Left colon (tissue), 2 donors: ENCODE data around the gene CHMP4A. TPM values are rescaled to one million over a fixed set of nuclear protein-coding genes. Genes with fewer than 3 reads are reported as not detected.
A peak's percentile ranks its signal among the peaks of the same experiment; 100 is the strongest.
"Not testable (repeated sequence)": the region's sequence is repeated elsewhere in the genome, so short reads cannot be mapped to it uniquely, and the experiment has no call there.

Experiments used
- ATAC-seq: fragments of 200-7000 bp; cut with Tn5 transposase; one replicate; pipeline ENCODE4 v1.9.1; 2020; ENCODE audit warnings: mild to moderate bottlenecking, moderate library complexity
- DNase-seq, 2 donors: peaks; one replicate each; pipeline ENCODE4 v3.0.0-alpha.2; 2020
- intact Hi-C, 2 donors: fragments of 100-400 bp; cut with DNase I in 1 of 2; cut with micrococcal nuclease in 1 of 2; formaldehyde crosslinking; loops; one replicate each; pipeline versions ENCODE4 v1.11.2 to v1.14.0; 2022; cut with DNase I, micrococcal nuclease
- total RNA-seq, 2 donors: library from RNA; stranded (reverse); fragmentation: NEBNext Ultra II Directional; extraction: Animal tissue kit (Norgen Biotek cat#: 25700); gene quantifications; one replicate each; pipeline ENCODE4 v1.2.1, GENCODE V29; 2021
- donor health status: DM: no; HTN: no; CAD: no.
- donor health status: DM: yes; HTN: yes; CAD: no.

Gene CHMP4A
- total RNA-seq, 2 donors from 2014 or later = 43.5 to 48.0 TPM

DNA sequence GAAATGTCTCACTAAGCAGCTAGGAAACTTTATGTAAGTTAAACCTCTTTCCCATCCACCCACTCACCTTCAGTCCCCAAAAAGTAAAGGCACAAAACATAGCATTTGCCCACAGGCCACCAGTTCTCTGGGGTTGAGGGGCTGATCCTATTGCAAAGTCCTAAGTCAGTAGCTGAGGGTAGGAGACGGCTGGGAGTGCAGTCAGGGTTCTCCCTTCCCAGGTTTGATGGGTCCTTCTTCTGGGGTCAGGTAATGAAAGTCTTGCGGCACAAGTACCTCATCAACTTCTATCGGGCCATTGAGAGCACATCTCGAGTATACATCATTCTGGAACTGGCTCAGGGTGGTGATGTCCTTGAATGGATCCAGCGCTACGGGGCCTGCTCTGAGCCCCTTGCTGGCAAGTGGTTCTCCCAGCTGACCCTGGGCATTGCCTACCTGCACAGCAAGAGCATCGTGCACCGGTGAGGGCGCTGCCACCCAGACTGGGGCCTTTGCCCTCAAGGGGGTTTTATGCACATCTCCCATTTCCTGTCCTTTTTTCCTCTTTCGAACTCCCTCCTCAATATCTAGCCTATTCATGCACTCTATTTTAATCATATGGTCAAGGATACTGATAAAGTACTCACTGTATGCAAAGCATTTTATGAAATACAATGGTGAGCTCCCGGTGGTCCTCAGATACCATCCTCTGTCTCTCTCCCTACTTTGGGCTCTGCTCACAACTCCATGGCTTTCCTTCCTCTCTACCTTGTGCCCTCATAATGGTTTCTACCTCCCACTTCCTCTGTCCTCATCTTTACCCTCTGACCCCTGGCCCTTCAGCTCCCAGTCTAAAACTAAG, 6.8 kb downstream of the CHMP4A start:
- intact Hi-C loops = no loop called here
- DNase-seq = no peak
- no peak for ATAC-seq

DNA sequence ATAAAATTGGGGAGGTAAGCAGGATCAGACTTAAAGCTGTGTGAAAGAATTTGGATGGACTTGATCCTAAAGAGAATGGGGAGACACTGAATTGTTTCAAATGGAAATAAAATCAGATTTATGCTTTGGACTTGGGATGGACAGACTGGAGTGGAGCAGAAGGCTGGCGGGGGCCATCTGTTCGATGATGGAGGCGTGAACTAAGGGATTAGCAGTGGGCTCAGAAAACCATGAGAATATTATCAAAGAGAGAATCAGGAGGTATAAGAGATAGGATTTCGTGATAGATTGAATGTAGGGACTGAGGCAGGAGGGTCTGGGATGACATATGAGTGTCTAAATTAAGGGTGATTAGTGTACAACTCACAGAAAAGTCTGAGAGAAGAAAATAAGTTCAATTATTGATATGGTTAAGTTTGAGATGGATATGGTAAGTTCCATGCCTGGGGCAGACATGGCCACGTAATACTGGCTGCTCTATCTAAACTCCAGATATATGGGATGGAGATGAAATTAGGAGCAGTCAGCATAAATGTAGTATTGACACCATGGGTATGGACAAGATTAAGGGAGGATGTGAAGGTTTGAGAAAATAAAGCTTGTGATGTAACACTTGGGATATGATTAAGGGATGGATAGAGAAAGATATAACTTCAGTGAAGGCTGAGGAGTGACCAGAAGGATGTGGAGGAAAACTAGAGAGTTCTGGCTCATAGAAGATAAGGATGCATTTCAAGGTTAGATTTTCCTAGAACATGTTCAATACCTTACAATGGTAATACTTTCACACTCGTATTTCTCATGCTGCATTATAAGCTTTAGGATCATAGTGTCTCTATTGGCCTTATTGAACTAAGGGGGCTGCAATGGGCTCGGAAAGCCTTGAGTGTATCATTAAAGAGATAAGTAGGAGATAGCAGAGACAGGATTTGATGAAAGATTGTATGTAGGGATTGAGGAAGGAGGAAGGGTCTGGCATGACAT, 8.8 kb downstream of the CHMP4A start:
- ATAC-seq = no peak
- intact Hi-C loops = no loop called here
- DNase-seq = no peak

DNA sequence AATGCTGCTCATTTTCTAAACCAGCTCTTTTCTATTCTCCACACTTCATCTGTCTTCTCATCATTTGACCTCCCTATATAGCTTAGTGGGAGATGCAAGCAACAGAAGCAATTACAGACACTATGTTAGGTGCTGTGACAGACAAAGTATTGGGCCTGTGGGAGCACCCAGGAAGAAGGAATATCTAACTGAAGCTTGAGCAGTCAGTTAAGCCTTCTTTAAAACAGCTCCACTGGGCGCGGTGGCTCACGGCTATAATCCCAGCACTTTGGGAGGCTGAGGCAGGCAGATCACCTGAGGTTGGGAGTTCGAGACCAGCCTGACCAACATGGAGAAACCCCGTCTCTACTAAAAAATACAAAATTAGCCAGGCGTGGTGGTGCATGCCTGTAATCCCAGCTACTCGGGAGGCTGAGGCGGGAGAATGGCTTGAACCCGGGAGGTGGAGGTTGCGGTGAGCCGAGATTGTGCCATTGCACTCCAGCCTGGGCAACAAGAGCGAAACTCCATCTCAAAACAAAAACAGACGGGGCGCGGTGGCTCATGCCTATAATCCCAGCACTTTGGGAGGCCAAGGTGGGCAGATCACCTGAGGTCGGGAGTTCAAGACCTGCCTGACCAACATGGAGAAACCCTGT, 9.9 kb downstream of the CHMP4A start:
- not testable (repeated sequence) for ATAC-seq

DNA sequence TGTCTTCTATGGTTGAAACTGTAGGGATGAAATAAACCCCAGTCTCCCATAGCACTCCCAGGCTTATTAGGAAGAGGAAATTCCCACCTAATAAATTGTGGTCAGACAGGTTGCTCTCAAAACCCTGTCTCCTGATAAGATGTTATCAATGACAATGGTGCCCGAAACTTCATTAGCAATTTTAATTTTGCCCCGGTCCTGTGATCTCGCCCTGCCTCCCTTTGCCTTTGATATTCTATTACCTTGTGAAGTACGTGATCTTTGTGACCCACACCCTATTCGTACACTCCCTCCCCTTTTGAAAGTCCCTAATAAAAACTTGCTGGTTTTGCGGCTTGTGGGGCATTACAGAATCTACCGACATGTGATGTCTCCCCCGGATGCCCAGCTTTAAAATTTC, 10.8 kb downstream of the CHMP4A start:
- DNase-seq, ATAC-seq, intact Hi-C loops: not testable (repeated sequence)

More for the DNA sequence above, 9.9 kb downstream of the CHMP4A start:
- intact Hi-C loops, DNase-seq: not testable (repeated sequence)

DNA sequence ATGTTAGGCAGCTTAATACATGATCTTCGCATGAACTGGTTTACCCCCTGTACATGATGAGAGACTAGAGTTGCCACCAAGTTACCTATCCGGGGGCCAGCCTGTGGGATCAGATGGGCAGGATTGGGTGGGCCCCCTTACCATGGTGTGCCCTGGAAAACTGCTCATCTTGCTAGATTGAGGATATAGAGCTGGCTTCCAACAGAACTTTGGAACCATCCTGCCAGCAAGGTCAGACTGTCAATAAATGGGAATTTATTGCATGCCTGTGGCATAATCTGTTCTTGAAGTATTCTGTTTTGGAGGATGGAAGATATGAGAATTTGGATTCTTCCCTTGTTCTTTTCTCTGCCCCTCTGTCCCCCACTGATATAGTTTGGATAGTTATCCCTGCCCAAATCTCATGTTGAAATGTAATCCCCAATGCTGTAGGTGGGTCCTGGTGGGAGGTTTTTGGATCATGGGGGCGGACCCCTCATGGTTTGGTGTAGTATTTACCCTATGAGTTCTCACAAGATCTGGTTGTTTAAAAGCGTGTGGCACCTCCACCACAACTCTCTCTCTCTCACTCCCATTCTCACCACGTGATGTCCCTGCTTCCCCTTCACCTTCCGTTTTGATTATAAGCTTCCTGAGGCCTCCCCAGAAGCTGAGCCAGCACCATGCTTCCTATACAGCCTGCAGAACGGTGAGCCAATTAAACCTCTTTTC, 14.3 kb downstream of the CHMP4A start:
- no peak for DNase-seq

DNA sequence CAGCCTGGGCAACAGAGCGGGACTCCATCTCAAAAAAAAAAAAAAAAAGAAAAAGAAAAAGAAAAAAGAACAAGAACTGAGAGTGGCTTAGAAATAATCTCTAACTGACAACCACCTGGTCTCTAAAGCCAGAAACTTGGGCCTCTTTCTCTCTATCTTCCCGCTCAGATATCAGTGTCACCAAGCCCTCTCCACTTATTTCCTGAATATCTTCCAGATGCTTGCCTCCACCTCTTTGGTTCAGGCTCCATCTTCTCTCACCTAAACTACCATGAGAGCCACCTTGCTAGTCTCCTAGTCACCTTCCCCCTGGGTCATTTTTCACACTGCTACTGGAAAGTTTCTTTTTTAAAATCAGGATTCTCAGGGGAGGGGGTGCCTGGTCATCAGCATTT, 16.2 kb downstream of the CHMP4A start:
- intact Hi-C loops = no loop called here
- no peak for DNase-seq
- no peak for ATAC-seq

More for the DNA sequence above, 14.3 kb downstream of the CHMP4A start:
- intact Hi-C loops = no loop called here
- peak; percentile 40 for ATAC-seq

DNA sequence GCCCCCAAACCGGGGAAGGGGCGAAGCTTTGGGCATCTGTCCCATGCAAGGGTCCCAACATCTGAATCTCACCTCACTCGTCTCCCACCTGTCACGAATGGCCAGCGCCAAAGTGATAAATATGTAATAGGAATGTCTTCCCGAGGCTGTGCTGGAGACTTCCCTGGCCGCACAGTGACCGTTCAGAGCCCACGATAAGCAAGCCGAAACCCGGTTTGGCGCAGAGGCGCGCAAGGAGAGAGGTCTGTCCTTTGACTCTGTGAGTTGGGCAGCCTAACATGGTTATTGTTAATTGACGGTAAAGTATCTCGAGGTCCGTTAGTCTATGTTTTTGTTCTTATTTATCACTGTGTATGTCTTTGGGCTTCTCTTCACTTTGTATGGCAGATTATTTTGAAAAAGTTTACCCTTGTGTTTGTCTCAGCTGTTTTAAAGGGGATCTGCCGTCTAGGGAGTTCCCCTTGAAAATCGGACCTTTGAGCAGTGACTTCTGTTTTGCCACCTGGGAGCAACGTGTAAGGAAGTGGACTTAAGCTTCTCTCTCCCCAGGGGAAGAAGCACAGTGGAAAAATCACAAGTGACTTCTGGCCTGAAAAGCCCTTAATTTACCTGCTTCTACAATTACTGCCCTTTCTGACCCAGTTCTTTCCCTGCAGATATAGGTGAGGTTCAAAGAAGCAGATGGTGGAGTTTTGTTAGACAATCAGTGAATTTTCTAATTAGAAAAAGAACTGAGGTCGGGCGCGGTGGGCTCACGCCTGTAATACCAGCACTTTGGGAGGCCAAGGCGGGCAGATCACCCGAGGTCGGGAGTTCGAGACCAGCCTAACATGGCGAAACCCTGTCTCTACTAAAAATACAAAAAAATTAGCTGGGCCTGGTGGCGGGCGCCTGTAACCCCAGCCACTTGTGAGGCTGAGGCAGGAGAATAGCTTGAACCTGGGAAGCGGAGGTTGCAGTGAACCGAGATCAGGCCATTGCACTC, 16.9 kb downstream of the CHMP4A start:
- DNase-seq = peak in 1 of 2 donors; percentile 37
- intact Hi-C loops = no loop called here
- ATAC-seq = peak; percentile 33

DNA sequence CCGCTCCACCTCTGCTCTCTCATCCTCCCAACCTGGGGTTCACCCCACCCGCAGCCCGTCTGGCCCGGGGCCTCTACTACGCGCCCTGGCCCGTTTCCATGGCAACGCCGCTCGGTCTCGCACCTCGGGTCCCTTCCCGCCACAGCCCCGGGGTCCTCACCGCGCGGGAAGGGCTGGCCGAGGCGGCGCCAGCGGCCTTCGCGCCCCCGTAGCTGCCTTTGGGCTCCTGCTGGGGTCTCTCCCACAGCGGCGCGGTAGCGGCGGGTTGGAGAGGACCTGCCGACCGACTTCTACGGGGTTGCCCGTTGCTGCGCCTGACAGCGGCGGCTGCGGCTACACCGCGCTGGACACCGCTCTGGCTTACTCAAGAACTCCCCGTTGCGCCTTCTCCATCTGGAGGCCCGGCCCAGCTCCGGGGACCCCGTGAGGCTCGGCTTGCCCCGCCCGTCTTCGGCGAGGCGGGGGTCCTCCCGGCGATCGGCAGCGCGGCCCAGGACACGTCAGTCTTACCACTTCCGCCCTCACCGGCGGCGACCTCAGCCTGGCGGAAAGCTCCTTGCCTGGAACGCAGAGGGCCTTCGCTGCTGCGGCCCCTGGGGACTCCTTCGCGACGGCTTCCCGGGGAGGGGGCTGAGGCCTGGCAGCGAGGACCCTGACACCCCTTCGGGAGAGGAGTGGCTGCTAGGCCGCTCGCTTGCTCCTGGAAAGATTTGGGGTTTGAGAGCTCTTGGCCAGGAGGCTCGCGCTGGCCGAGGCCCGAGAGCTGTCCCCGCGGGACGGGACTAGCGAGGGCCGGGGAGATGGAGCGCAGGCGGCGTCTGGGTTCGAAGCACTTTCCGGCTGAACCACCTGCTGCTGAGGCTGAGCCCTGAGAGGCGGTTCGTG, 17.9 kb downstream of the CHMP4A start, which contains the start of gene TM9SF1:
Gene TM9SF1 (minus strand): TSS at position 256 of the 885 bp plus-strand sequence. CDS start 422 bp downstream, outside the sequence.
- DNase-seq (peak; percentile 88 to 91), ATAC-seq (peak; percentile 92)
- intact Hi-C loops = no loop called here

DNA sequence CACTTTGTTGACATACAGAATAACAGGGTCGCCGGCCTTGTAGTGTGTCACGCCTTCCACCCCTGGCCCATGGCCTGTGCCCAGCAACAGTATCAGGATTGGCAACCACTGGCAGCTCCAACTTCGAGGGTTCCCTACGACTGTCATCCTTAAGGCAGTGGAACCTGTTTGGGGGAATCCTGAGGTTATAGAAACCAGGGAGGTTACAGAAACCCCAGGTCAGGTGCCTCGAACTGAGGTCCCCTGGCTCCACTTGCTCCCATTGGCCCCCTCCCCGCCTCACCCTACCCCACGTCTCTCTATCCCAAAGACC, 18.5 kb downstream of the CHMP4A start:
- DNase-seq (no peak), ATAC-seq (no peak)
- intact Hi-C loops = no loop called here

DNA sequence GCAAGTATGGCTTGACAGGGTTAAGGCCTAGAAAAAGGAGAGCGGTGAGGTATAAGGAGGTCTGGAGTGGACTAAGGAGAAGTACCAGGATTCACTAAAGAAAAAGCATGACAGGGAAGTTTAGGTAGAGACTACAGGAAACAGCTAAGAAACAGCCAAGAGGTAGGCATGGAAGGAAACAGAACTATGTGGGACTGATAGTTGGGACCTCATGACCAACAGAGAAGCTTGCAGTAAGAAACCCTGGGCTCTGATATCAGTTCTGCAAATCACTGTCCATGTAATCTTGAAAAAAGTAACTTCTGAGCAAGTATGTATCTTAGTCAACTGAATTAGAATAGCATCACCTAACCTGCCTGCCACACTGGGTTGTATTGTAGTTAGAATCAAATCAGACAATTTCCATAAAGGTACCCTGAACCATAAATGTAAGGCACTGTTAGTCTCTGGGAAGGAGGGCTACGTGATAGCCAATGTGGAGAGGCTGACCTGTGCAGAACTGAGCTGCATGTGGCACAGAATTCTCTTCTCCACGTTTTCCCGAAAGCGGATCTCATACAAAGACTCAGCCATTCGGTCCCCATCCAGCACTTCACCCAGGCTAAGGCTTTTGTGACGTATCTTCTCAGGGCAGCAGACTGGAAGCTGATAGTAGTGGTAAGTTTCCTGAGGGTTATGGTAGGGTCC, 19.0 kb downstream of the CHMP4A start:
- DNase-seq (no peak), ATAC-seq (no peak)
- intact Hi-C loops = no loop called here

DNA sequence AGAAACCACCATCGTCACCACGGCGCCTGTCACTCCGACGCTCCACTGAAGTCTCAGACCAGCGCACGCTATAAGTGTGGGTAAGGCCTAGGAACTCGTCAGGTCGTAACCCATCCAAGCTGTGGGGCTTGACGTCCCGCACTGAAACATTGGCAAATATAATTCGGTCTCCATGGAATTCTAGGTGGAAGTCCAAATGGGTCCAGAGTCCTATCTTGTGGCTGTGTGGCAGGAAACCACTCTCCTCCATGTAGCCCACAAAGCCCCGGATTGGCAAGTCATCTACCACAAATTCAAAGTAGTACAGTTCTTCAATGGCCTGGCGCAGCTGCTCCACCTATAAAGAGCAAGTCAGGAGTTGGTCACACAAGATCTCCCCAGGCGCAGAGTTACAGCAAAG, 20.4 kb downstream of the CHMP4A start:
- no peak for ATAC-seq
- intact Hi-C loops = no loop called here
- no peak for DNase-seq

DNA sequence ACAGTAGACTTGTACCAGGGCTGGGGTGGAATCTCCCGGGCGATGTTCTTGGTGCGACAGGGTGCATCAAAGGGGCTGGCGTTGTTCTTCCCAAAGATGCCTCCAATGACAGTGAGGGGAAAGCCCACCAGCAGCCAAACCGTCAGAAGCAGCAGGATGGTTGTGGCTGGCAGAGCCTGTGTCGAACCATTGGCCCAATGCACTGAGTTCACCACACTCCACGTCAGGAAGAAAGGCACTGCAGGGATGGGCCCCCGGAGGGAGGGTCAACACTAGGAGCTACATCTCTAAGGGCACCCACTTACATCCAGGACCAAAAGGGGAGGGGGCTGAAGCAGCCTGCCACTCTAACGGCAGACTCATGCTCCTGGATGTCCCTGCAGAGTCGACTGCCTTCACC, 22.9 kb downstream of the CHMP4A start:
- DNase-seq (no peak), ATAC-seq (no peak)
- intact Hi-C loops = no loop called here

DNA sequence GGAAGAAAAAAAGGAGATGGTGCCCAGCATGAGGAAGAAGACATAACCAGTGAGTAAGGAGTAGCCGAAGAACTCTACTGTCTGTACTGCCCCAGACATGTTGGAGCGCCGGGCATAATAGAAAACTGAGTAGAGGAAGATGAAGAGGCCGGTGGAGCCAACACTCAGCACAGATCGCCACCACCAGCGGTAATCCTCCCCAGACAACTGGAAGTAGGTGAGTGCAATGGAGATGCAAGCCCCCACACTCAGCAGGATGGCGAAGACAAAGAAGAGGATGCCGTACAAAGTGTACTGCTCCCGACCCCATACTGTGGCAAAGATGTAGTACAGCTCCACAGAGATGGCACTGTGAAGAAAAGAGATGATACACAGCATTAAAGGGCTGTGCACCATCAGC, 23.8 kb downstream of the CHMP4A start:
- intact Hi-C loops = no loop called here
- DNase-seq (no peak), ATAC-seq (no peak)

DNA sequence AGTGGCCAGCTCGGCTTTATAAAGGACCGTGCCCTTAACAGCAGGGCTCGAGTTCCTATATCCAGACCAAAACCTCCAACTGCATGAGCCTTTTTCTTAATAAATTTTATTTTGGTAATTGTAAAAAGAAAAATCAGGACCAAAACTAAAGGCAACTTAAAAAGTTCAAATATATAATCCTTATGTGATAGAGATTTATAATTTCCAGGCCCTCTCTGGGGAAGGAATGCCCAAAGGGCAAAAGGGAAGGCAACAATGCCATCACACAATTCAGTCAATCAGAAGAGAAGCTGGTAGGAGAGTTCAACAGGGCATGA, 24.3 kb downstream of the CHMP4A start:
- intact Hi-C loops = no loop called here
- DNase-seq (no peak), ATAC-seq (no peak)

DNA sequence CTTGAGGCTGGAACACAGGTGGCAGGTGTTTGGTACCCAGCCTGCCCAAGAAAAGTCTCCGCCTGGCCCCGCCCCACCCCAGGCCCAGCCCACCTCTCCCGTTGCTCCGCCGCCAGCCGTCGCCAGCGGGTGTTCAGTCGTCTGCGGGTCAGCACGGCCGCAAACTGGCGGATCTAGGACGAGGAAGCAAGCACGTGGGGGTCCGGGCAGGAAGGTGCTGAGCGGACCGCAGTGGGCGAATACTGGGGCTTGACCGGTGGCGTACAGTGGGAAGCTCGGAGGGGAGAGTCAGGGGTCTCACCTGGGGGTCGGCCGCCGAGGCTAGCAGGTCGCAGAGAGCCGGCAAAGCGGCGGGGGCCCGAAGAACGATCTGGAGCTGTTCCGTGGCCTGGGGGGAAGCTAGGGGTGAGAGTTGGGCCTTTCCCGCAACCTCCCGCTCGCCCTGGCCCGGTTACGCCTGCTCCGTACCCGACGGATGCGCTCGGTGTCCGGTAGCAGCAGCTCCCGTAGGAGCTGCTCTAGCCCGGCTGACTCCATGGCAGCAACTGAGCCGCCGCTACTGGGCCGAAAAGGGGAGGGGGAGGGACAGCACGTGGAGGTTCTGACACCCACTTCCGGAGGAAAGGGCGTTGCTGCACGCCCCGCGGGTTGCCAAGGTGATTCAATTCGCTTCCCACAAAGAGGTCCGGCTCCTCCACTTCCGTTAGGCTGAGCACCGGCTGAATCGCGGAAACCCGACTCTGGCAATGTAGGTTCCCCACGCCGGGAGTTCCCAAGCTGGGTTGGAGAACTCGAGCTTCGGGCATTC, 24.8 kb downstream of the CHMP4A start, which contains the start of gene IPO4:
Gene IPO4 (minus strand): TSS at position 566 of the 808 bp plus-strand sequence. CDS start 29 bp downstream, at position 537.
- peak; percentile 97 for ATAC-seq
- peak; percentile 93 to 98 for DNase-seq
- intact Hi-C loops = no loop called here
